Ammon's horn (tissue), 1 donor: ENCODE measurements around the gene FBXL22.

ENCODE experiments used
- DNase-seq: peaks from one replicate; pipeline ENCODE4 v3.0.0-alpha.2; 2016; ENCODE audit warnings: low spot score

Gene FBXL22

GRCh38 chr15:63597038-63597790 lies at the start of gene FBXL22:
Gene FBXL22 (plus strand): TSS chr15:63597387. CDS start chr15:63597393, 6 bp downstream.
- no peak for DNase-seq

DNA sequence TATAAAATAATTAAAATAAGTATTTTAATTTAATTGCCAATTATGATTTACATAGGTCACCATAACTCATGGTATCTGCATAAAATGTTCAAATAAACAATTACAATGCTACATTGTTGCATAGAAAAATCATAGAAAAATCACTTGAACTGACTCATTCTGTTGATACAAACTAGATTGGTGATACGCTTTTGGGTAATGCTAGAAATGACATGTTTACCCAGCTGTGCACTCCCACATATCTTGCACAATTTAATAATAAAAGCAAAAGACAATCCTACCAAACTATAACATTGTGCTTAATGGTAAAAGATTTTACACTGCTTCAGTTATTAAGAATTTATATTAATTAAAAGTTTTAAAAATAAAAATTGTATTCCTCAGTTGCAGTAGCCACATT lies 45.8 kb upstream of the FBXL22 start:
- peak; percentile 6 for DNase-seq

DNA sequence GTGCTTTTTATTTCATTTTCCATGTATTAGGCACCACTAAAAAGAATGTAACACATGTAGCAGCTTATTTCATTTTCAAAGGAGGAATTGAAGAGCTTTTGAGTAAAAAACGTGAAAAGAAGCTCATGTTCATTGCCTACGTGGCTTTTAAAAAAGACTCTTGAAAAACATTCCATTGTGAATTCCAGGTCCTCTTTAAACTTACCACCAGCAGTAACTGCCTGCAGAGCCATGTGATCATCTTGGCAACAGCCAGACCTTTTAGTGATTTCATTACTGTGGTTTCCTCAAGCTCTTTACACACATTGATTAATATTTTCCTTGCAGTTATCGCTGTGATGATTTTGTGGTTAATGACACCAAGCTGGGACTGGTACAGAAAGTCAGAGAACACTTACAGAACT lies 43.8 kb upstream of the FBXL22 start:
- peak; percentile 38 for DNase-seq

DNA sequence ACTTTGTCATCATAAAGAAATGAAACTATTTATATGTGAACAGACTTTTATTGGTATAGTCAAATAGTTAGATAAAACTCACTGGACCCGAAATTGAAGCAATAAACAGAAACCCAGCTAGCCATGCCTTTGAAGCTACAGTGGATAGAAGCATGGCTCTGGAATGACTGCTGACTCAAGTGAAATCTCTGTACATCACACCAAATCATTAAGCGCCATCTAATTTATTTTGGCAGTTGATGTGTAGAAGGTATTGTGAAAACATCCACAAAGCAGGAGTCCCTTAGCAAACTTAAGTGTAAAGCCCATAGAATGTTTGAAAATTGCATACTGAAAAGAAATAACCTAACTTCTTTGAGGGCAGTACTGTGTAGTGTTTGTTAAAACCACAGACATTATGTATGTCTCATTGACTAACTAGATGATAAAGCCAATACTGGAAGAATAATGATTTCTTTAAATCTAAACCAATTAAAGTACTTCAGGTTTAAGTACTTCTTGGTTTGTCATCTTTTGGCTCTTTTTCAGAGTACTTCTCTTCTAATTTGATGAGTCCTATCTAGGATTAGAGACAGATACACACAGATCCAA lies 42.8 kb upstream of the FBXL22 start:
- DNase-seq = no peak

GRCh38 chr15:63555507-63555906 lies 41.7 kb upstream of the FBXL22 start:
- DNase-seq = no peak

DNA sequence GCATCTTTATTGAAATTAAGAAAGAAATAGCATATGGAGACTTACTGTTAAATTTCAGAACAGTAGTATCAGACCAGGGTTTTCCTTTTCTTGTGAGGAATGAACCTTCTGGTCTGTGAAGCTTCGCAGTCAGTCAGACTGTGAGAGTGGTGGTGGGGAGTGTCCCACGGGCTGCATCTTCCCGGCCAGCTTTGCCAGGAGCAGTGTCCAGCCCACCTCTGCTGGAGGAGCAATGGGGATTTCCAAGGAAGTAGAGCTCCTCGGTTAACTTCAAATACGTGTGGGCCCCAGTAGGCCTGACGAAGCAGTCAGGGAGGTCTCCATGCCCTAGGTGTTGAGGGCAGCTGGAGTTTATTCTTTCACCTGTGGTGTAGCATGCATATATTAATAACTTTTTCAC lies 40.9 kb upstream of the FBXL22 start:
- no peak for DNase-seq

DNA sequence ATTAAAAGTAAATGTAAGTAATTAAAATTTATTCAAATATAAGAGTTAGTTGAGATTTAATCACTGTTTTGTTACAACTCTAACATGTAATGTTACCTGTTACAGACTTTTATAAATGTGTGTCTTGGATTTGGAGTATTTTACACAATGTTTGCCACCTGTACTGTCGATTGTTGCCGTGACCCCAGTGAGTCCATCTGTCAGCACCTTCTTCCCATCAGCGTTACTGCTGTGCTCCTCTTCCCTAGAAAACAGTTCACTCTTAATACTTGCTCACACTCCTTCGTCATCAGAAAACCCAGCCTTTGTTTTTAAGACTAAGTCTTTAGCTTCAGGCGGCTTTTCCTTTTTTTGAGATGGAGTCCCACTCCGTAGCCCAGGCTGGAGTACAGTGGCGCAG lies 40.5 kb upstream of the FBXL22 start:
- DNase-seq = no peak

DNA sequence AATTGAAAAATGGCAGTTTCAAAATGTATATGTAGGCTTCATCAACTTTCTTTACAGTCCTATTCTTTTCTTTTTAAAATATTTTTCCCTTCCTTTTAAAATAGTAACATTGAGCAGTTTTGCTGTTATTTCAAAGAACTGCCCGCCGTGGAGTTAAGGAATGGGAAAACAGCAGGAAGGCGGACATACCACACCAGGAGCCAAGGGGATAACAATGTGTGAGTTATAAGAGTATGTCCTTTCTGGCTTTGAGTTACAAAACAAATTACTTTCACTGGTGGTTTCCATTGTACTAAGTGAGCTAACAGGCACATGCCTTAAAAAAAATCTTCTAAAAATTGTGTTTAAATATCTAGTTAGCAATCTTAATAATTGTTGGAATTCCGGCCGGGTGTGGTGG lies 37.4 kb upstream of the FBXL22 start:
- DNase-seq = no peak

DNA sequence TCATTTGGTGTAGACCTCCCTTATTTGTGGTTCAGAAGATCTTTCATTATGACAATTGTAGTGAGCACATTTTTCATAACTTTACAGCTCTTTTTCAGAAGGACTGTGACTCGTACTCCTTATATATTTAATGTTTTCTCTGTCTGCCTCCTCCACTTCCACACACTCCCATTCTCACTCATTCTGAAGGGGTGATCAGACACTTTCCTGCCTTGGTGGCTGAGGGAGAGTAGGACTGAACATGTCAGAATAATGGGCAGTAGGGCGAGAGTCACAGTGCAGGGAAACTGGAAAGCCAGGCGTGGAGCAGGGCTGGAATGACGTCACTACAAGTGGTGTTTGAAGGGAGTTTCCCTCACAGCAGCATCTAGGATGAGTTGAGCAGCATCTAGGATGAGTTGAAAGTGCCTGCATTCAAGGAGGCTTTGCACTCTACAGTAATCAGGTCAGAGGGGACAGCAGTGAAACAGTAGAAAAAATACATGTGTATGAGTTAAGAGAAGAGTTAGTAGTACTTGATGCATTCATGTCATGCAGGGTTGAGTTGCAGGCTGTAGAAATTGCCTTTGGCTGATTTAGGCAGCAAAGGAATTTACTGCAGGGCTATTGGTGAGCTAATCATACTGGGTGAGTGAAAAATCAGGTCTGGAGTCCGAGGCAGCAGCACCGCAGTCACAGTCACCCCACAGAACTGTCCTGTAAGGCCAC lies 36.3 kb upstream of the FBXL22 start:
- no peak for DNase-seq

DNA sequence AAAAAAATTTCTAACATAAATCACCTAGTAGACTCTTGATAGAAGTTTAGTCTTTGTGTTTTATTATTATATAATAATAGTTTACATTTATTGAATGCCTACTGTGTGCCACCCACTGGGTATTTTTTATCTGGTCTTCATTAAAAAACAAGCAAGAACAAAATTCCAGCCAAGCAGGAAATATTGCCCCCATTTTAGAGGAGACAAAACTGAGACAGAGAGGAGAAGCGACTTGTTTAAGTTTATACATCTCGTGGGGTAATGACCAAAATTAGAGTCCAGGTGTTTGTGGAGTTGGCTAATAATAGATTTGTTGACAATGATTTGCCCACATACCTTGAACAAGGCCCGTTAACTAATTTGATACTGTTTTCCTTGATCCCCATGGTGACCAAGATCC lies 33.1 kb upstream of the FBXL22 start:
- DNase-seq = no peak

- no peak for DNase-seq
Measured at GRCh38 chr15:63565536-63566186, 31.5 kb upstream of the FBXL22 start.

DNA sequence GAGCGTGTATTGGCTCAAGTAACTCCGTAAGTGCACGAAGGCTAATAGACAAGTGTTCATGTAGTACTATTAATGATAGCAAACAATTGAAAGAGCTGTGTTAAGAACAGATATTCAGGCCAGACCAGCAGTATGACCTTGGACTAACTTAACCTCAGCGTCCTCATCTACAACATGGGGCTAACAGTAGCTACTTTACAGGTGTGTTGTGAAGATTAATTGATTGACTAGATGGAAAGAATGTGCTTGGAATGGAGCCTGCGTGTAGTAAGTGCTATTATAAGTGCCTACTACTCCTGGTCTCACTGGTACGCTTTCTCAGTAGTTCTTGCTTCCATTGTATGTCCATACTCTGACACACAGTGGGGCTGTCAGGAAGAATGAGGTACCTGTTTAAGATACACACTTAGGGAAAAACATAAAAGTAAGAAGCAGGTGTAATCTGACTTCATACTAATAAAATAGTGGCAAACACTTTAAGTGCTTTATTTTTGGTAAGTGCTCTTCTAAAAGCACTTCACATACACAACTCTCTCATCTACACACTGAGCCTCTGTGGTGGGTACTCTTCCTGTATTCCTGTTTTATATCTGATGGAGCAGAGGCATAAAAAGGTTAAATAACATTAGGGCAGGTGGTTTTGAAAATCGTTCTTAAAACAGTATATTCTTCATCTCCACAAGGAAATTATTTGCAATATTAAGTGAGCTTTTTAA lies 24.3 kb upstream of the FBXL22 start:
- no peak for DNase-seq

DNA sequence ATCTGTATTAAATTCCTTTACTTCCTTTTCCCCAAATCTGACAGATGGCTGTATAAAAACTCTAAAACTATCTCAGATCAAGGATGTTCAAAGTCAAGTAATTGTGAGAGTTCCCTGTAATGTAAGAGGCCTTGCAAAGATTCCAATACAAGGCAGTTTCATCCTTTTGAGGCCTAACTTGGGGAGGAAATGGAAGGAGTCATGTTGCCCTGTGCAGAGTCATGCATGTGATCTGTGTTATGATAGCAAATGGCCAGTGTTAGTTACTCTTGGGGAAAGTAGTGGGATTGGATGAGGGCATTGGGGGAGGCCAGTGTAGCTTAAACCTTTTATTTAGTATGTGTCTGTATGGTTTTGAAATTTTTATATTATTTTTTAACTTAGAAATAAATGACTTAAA lies 23.7 kb upstream of the FBXL22 start:
- DNase-seq = no peak

DNA sequence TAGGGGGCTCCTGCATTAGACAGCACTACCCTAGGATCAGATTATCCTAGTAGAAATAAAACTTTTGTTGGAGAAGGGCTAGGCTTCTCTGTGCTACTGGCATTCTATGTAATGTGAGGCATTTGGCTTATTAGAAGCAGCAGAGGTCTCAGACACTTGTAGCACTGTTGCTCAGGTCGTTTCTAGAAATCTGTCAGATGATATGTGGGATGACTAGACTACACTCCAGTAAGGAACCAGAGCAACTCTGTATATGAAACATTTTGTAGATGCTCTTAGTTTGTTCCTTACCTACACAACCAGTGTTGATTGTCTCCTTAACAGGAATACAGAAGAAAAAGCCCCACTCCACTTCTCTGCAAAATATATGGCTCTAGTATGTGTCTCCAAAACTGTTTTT lies 21.9 kb upstream of the FBXL22 start:
- no peak for DNase-seq

GRCh38 chr15:63576441-63576840 lies 20.7 kb upstream of the FBXL22 start:
- no peak for DNase-seq

DNA sequence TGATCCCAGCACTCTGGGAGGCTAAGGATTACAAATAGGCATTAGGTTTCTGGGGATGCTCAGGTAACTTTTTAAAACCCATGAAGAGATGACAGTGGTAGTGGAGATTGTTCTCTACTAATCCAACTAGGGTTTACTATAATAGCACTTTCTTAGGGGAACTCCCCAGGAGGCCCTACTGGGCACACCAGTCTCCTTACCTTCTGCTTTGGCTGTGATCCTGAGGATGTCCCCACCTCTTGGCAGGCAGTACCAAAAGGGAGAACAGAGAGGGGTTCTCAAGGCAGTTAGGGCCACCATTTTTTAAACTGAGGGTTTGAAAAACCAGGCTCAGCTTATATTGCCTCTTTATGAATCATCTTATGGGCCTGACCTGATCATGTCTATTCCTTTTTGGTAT lies 15.0 kb upstream of the FBXL22 start:
- DNase-seq = no peak

DNA sequence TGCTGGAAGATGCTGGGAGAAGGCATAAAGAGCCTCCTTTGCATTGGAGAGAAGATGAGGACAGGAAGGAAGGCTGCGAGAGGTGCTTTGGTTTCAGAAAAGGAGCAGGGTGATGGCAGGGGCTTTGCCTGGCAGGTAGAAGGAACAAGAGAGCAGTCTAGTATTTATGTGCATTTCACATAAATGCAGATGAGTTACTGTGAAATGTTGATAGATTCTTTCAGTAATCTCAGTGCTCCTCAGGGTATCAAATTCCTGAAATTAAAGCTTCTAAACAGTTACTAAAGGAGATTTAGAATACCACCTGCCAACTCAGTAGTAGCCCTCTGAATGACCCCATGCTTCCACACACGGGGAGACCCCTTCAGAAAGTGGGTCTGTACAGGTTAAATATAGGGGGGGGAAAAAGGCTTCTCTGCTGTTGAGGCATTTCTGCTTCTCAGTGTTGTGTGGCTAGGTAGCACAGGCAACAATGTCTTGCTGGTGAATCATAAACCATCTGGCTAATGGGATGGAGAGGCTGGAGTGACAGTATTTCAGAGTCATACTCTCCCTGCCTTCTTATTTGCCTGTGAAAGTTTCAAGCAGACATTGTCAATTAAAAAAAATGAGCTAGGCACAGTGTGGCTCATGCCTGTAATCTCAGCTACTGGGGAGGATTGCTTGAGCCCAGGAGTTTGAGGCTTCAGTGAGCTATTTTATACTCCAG lies 14.3 kb upstream of the FBXL22 start:
- DNase-seq = no peak

- DNase-seq = no peak
Measured at GRCh38 chr15:63586790-63587189, 10.4 kb upstream of the FBXL22 start.

DNA sequence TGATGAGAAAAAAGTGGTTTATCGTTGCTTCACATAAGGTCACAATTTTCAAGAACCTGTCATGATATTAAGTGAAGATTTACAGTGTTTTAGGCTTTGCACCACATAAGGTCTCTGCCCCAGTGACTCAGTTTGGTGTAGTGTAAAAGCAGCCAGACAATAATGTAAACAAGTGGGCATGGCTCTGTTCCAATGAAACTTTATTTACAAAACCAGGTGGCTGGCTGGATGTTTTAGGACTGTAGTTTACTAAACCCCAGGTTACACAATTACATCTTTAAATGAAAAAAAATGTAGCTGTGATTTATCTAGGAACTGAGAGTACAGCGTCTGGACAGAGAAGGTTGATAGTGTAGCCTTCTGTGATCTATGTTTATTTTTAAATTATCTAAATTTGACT lies 9.7 kb upstream of the FBXL22 start:
- DNase-seq = no peak

- no peak for DNase-seq
Measured at GRCh38 chr15:63588826-63589225, 8.4 kb upstream of the FBXL22 start.
